Upper lobe of left lung (tissue), 6 donors: ENCODE data around the gene RECQL5. TPM values are rescaled to one million over a fixed set of nuclear protein-coding genes. Genes with fewer than 3 reads are reported as not detected.

Source experiments
- ATAC-seq, 2 donors: fragments of 200-7000 bp; cut with Tn5 transposase; one replicate each; pipeline ENCODE4 v1.9.1; 2022; ENCODE audit warnings: mild to moderate bottlenecking in 2 of 2, moderate library complexity in 2 of 2; ENCODE audit not compliant: low FRiP score in 2 of 2
- DNase-seq, 2 donors: peaks; one replicate each; pipeline ENCODE4 v3.0.0-alpha.2; 2019 to 2020
- H3K27ac ChIP-seq, 4 donors: fragments of 200-600 bp; sonication (generic); one replicate each; pipeline ENCODE4 v1.5.1; 2016 to 2019
- H3K27me3 ChIP-seq, 4 donors: fragments of 200-600 bp; sonication (generic); one replicate each; pipeline ENCODE4 v1.5.1; 2017 to 2019
- H3K36me3 ChIP-seq, 4 donors: fragments of 200-600 bp; sonication (generic); one replicate each; pipeline ENCODE4 v1.5.1; 2016 to 2019
- H3K4me1 ChIP-seq, 4 donors: fragments of 200-600 bp; sonication (generic); one replicate each; pipeline ENCODE4 v1.5.1; 2018 to 2019
- H3K4me3 ChIP-seq, 4 donors: fragments of 200-600 bp; sonication (generic); one replicate each; pipeline ENCODE4 v1.5.1; 2017 to 2019; ENCODE audit warnings: mild to moderate bottlenecking in 2 of 4, moderate library complexity in 1 of 4
- H3K9me3 ChIP-seq, 4 donors: fragments of 200-600 bp; sonication (generic); one replicate each; pipeline ENCODE4 v1.5.1; 2018 to 2019
- CTCF ChIP-seq, 6 experiments: fragments of 450-650 bp in 4 of 6; fragments of 200-600 bp in 2 of 6; sonication (generic) in 2 of 6; IDR thresholded peaks; one replicate each; pipeline ENCODE4 v1.5.1; 2016 to 2019; ENCODE audit warnings: antibody characterized with exemption in 6 of 6
- EP300 ChIP-seq, 4 donors: sonication (generic); formaldehyde crosslinking; IDR thresholded peaks; one replicate each; pipeline ENCODE4 v1.5.1; 2017; ENCODE audit warnings: antibody characterized with exemption in 4 of 4, control low read depth in 2 of 4
- POLR2A ChIP-seq, 4 donors: fragments of 450-650 bp; IDR thresholded peaks; one replicate each; pipeline ENCODE4 v1.5.1; 2016 to 2017; ENCODE audit warnings: antibody characterized with exemption in 4 of 4, mild to moderate bottlenecking in 2 of 4
- POLR2AphosphoS5 ChIP-seq, 2 donors: sonication (generic); formaldehyde crosslinking; IDR thresholded peaks; one replicate each; pipeline ENCODE4 v1.5.1; 2017; ENCODE audit warnings: antibody characterized with exemption in 2 of 2
- WGBS, 2 donors: methylation state at CpG; one replicate each; pipeline ENCODE4 v1.1.5; 2017 to 2018; 5-methylcytosine and 5-hydroxymethylcytosine counted together
- total RNA-seq, 6 donors: library from RNA; depleted of rRNA in 4 of 6; stranded (reverse); fragments of >200 nt in 4 of 6; gene quantifications; one replicate each; pipeline versions ENCODE4 v1.1.0 to v1.2.1, GENCODE V29; 2016 to 2021
- donor health status: DM: no; HTN: no; CAD: no; lungs with moderate emphysema.
- donor health status: DM: no; HTN: yes; CAD: no; lungs with severe emphysema.

The RECQL5 gene
- total RNA-seq, 6 donors from 2014 or later = 11.4 to 97.4 (median 41.4) TPM

DNA sequence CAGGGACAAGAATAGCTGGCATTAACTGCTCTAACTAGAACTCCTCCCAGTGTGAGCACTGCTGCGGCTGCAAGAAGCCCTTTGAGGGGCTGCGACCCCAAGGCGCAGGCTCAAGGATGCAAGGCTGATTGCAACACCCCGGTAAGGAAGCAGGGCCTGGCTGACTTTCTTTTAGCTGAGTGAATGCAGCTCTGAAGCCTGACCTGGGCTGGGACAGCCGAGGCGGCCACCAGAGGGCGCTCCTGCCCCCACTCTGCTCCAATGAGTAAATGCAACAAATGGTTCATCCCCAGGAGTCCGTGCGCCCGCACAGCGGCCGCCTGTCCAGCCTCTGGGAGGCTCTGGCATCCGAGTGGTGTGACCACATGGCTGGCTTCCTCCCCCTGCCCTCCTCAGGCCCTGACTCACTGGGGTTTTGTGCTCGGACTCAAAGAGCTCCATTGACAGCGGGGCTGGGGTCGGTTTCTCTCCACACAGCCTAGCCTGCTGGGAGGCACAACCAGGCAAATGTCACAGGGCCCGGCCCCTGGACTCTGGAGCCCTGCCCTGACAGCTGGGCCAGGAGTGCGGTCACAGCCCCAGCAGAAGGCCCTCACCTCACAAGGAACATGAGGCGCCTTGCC lies 34.0 kb downstream of the RECQL5 start, which contains the start of gene SMIM5:
Gene SMIM5, plus strand, starts transcription at position 572 of the 623 bp plus-strand sequence. CDS start 6,768 bp downstream, outside the sequence.
- peak; percentile 91 to 92 for ATAC-seq
- Histone ChIP-seq H3K27me3 (no peaks in the 10 kb centered on the region), H3K9me3 (no peaks in the 10 kb centered on the region), H3K4me3 (peak within 1 kb of the TSS in 3 of 4 donors; percentile 11 to 32 (median 11)), H3K4me1 (peaks cover 22 to 39% (median 33%) of the 10 kb centered on the region in 4 donors), H3K36me3 (peaks cover 0 to 21% (median 9%) of the 10 kb centered on the region in 4 donors), H3K27ac (peak within 1 kb of the TSS; percentile 82 to 85 (median 82))
- peak; percentile 87 to 97 for DNase-seq
- TF ChIP-seq POLR2AphosphoS5 (IDR thresholded peaks at IDR 0.05) (no peak), CTCF (IDR thresholded peaks at IDR 0.05) (peak; percentile 90 to 95 (median 92)), EP300 (IDR thresholded peaks at IDR 0.05) (no peak), POLR2A (IDR thresholded peaks at IDR 0.05) (peak in 1 of 4 donors; percentile 25)
- 15 to 23% methylated on average over 11 to 13 of the region's 19 CpGs for WGBS, 2 donors

- no peak for TF ChIP-seq EP300 (IDR thresholded peaks at IDR 0.05)
- TF ChIP-seq CTCF (IDR thresholded peaks at IDR 0.05) = no peak
- no peak for TF ChIP-seq POLR2AphosphoS5 (IDR thresholded peaks at IDR 0.05)
- TF ChIP-seq POLR2A (IDR thresholded peaks at IDR 0.05) = no peak
Observed at GRCh38 chr17:75632428-75632827, 34.5 kb downstream of the RECQL5 start.

GRCh38 chr17:75631353-75631752 lies 35.6 kb downstream of the RECQL5 start:
- Histone ChIP-seq H3K36me3 (peaks cover 0 to 33% (median 19%) of the 10 kb centered on the region in 4 donors), H3K27me3 (no peaks in the 10 kb centered on the region), H3K9me3 (no peaks in the 10 kb centered on the region), H3K4me3 (no peak overlapping the region), H3K4me1 (peaks cover 20 to 32% (median 29%) of the 10 kb centered on the region in 4 donors), H3K27ac (no peak overlapping the region)
- WGBS, 2 donors = 88 to 96% methylated on average over 15 to 27 of the region's 27 CpGs
- ATAC-seq = no peak
- TF ChIP-seq POLR2A (IDR thresholded peaks at IDR 0.05) = no peak
- no peak for TF ChIP-seq POLR2AphosphoS5 (IDR thresholded peaks at IDR 0.05)
- no peak for TF ChIP-seq EP300 (IDR thresholded peaks at IDR 0.05)
- no peak for TF ChIP-seq CTCF (IDR thresholded peaks at IDR 0.05)
- peak in 1 of 2 donors; percentile 86 for DNase-seq

More at GRCh38 chr17:75632428-75632827, 34.5 kb downstream of the RECQL5 start:
- Histone ChIP-seq H3K36me3 (peaks cover 0 to 23% (median 11%) of the 10 kb centered on the region in 4 donors), H3K9me3 (no peaks in the 10 kb centered on the region), H3K4me3 (no peak overlapping the region), H3K4me1 (peaks cover 22 to 39% (median 33%) of the 10 kb centered on the region in 4 donors), H3K27me3 (no peaks in the 10 kb centered on the region), H3K27ac (peak overlapping the region in 2 of 4 donors; percentile 82 to 83)
- DNase-seq (peak in 1 of 2 donors; percentile 49), ATAC-seq (no peak)
- 81 to 83% methylated on average over 6 to 12 of the region's 12 CpGs for WGBS, 2 donors

DNA sequence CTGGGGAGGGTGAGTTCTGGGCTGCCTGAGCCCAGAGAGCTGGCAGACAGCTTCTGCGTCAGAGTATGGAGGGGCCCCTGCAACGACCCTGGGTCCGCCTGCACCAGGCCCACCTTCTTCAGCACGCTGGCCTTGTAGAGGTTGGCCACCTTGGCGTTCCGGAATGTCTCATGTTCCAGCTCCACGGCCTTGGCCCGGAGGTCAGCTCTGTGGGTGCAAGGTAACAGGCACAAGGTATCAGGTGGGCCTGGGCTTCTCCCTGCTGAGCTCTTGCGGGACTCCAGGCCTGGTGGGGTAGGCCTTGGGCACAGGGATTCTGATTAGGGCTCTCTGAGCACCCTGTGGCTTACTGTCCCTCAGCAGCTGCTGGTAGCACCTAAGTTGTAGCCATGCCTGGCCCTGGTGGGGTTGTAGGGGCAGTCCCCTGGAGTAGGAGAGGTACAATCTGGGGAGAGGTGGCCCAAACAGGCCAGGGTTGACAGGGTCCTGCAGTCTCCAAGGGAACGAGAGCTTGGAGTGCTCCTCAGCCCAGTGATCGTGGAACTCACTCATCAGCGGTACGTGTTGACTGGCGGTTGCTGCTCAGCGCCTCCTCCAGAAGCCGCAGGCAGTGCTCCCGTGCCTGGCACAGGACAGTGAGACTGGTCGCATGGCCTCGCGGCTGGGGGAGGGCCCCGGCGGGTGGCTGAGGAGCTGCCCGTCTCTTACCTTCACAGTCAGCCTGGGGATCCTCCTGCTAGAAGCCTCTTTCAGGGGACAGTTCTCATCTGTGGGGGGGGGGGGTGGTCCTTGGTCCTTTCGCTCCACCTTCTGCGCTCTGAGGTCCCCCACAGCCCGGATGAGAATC lies 36.7 kb downstream of the RECQL5 start:
- no peak overlapping the region for H3K27ac ChIP-seq
- H3K4me3 ChIP-seq = no peak overlapping the region
- peaks cover under 1 to 44% (median 28%) of the 10 kb centered on the region in 4 donors for H3K36me3 ChIP-seq
- TF ChIP-seq POLR2A (IDR thresholded peaks at IDR 0.05) (no peak), EP300 (IDR thresholded peaks at IDR 0.05) (no peak), POLR2AphosphoS5 (IDR thresholded peaks at IDR 0.05) (no peak), CTCF (IDR thresholded peaks at IDR 0.05) (no peak)
- 89% methylated on average over 25 of the region's 26 CpGs; no CpG with 5 or more reads in 1 of the 2 donors for WGBS, 2 donors
- H3K27me3 ChIP-seq = no peaks in the 10 kb centered on the region
- DNase-seq (peak in 1 of 2 donors; percentile 71), ATAC-seq (no peak)
- H3K4me1 ChIP-seq = peaks cover 20 to 27% (median 23%) of the 10 kb centered on the region in 4 donors
- H3K9me3 ChIP-seq = no peaks in the 10 kb centered on the region
